ENCODE data around the gene NKIRAS1. TPM values are rescaled to one million over a fixed set of nuclear protein-coding genes. Genes with fewer than 3 reads are reported as not detected.
A peak's percentile ranks its signal among the peaks of the same experiment; 100 is the strongest.

Gene NKIRAS1
- total RNA-seq, 1 experiment from 2014 or later = 23.0 TPM

DNA sequence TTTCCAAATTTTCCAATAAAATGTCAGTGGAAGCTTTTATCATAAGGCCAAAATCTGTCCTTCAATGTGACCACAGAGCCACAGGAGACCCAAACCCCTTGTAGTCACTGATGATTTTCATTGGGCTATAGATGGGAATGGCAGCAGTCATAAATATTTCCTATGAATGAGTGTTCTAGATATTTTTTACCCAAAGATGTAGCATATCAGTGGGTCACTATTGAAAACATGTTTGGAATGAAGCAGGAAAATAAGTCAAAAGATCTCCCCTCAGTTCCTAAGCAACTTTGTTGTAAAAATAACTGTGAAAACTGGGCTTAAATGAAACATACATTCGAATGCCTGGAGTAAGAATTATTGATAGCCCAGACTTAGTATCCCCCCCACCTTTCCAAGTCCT is 49.0 kb downstream of the NKIRAS1 start:
- TF ChIP-seq, protein P1, sequence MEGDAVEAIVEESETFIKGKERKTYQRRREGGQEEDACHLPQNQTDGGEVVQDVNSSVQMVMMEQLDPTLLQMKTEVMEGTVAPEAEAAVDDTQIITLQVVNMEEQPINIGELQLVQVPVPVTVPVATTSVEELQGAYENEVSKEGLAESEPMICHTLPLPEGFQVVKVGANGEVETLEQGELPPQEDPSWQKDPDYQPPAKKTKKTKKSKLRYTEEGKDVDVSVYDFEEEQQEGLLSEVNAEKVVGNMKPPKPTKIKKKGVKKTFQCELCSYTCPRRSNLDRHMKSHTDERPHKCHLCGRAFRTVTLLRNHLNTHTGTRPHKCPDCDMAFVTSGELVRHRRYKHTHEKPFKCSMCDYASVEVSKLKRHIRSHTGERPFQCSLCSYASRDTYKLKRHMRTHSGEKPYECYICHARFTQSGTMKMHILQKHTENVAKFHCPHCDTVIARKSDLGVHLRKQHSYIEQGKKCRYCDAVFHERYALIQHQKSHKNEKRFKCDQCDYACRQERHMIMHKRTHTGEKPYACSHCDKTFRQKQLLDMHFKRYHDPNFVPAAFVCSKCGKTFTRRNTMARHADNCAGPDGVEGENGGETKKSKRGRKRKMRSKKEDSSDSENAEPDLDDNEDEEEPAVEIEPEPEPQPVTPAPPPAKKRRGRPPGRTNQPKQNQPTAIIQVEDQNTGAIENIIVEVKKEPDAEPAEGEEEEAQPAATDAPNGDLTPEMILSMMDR (conservative IDR thresholded peaks at IDR 0.05; ENCODE audit: low read depth, low read length) = no peak
- no peak for TF ChIP-seq EZH2 (IDR thresholded peaks at IDR 0.05; ENCODE audit: borderline replicate concordance, low read depth, low read length, poor library complexity, severe bottlenecking)
- intact Hi-C loops (cut with micrococcal nuclease; ENCODE audit: unreplicated experiment) = no loop called here
- no peak for DNase-seq (ENCODE audit: low spot score)
- Histone ChIP-seq H3K36me3 (ENCODE audit: insufficient read depth, low read length, poor library complexity, severe bottlenecking) (no peaks in the 10 kb centered on the region), H3K4me3 (ENCODE audit: low read depth, low read length, poor library complexity, severe bottlenecking) (no peak overlapping the region), H3K9me3 (ENCODE audit: low read depth, low read length, poor library complexity, severe bottlenecking) (no peaks in the 10 kb centered on the region), H3K27ac (ENCODE audit: low read depth, low read length, poor library complexity, severe bottlenecking) (no peak overlapping the region), H3K27me3 (replicated peaks; ENCODE audit: insufficient read depth, low read depth, low read length, poor library complexity) (no peaks in the 10 kb centered on the region), H3K4me1 (ENCODE audit: insufficient read depth, low read length, poor library complexity, severe bottlenecking) (no peaks in the 10 kb centered on the region)
- BruUV-seq (replicated peaks) = no TSS peak
- POLR2A ChIA-PET (ENCODE audit: low non-redundant PET) = no interaction called here
- CTCF ChIA-PET = no interaction called here

GRCh38 chr3:23867400-23867799 is 49.4 kb downstream of the NKIRAS1 start:
- no TSS peak for BruUV-seq (replicated peaks)
- Histone ChIP-seq H3K4me1 (ENCODE audit: insufficient read depth, low read length, poor library complexity, severe bottlenecking) (no peaks in the 10 kb centered on the region), H3K36me3 (ENCODE audit: insufficient read depth, low read length, poor library complexity, severe bottlenecking) (no peaks in the 10 kb centered on the region), H3K27me3 (replicated peaks; ENCODE audit: insufficient read depth, low read depth, low read length, poor library complexity) (no peaks in the 10 kb centered on the region), H3K27ac (ENCODE audit: low read depth, low read length, poor library complexity, severe bottlenecking) (no peak overlapping the region), H3K9me3 (ENCODE audit: low read depth, low read length, poor library complexity, severe bottlenecking) (no peaks in the 10 kb centered on the region), H3K4me3 (ENCODE audit: low read depth, low read length, poor library complexity, severe bottlenecking) (no peak overlapping the region)
- CTCF ChIA-PET = no interaction called here
- POLR2A ChIA-PET (ENCODE audit: low non-redundant PET) = no interaction called here
- TF ChIP-seq, protein P1 (conservative IDR thresholded peaks at IDR 0.05; ENCODE audit: low read depth, low read length) = peak; percentile 48
- TF ChIP-seq EZH2 (IDR thresholded peaks at IDR 0.05; ENCODE audit: borderline replicate concordance, low read depth, low read length, poor library complexity, severe bottlenecking) = no peak
- no peak for DNase-seq (ENCODE audit: low spot score)
- intact Hi-C loops (cut with micrococcal nuclease; ENCODE audit: unreplicated experiment) = no loop called here

DNA sequence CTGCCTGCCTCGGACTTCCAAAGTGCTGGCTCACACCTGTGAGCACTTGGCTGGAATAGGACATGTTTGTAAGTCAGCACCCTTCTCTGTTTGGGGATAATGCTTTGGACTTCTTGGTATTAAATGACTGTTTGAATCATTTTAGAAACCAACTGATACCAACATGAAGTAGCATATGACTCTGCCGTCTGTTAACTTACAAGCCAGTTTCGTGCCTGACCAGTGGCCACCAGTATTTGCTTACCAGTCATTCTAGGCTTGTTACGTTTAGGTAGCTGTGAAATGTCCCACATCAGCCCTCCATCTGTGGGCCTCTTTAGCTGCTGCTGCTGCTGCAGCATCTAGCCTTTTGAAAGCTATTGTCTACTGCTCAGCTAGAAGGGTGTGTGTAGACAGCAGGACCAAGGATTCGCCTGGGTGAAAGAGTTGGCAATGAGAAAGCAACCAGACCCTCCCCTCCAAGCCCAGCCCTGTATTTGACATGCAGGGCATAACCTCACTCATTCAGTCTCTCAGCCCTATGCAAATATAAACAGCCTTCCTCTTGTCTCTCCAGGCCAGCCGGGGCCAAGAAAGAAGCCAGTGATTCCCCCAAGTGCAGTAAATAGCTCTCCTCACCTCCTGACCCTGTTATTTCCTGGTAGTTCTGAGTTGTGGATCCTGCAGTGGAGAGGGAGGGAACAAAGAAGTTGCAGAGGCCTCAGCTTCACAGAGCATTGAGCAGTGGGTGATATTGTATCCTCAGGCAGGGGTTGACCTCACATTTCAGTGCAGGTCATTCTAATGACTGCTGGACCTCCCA is 51.0 kb downstream of the NKIRAS1 start:
- H3K36me3 ChIP-seq (ENCODE audit: insufficient read depth, low read length, poor library complexity, severe bottlenecking) = no peaks in the 10 kb centered on the region
- TF ChIP-seq, protein P1 (conservative IDR thresholded peaks at IDR 0.05; ENCODE audit: low read depth, low read length) = no peak
- ChIA-PET POLR2A (ENCODE audit: low non-redundant PET) (no interaction called here), CTCF (no interaction called here)
- DNase-seq (ENCODE audit: low spot score) = no peak
- no peaks in the 10 kb centered on the region for H3K4me1 ChIP-seq (ENCODE audit: insufficient read depth, low read length, poor library complexity, severe bottlenecking)
- H3K4me3 ChIP-seq (ENCODE audit: low read depth, low read length, poor library complexity, severe bottlenecking) = no peak overlapping the region
- intact Hi-C loops (cut with micrococcal nuclease; ENCODE audit: unreplicated experiment) = no loop called here
- peak overlapping the region; percentile 1 for H3K27ac ChIP-seq (ENCODE audit: low read depth, low read length, poor library complexity, severe bottlenecking)
- H3K27me3 ChIP-seq (replicated peaks; ENCODE audit: insufficient read depth, low read depth, low read length, poor library complexity) = no peaks in the 10 kb centered on the region
- no TSS peak for BruUV-seq (replicated peaks)
- H3K9me3 ChIP-seq (ENCODE audit: low read depth, low read length, poor library complexity, severe bottlenecking) = no peaks in the 10 kb centered on the region
